ENCODE measurements around the gene EN2. TPM values are rescaled to one million over a fixed set of nuclear protein-coding genes. Genes with fewer than 3 reads are reported as not detected.

The EN2 gene
- total RNA-seq, 4 donors from 2014 or later, result 0.15 to 2.1 TPM; not detected in 2

DNA sequence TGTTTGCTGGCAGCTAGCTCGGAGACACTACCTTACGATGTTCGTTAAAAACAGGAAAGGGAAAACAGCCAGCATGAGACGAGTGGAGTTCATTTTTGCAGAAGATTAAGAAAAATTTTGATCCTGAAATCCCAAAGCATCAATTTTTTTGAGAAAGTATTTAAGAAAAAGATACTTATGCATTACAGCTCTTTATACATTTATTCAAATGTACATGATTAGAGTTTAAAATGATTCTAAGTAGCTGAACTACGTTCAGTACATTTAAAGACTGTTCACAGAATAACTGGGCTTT, 53.7 kb downstream of the EN2 start:
- Histone ChIP-seq H3K4me1 (no peaks in the 10 kb centered on the region), H3K36me3 (no peaks in the 10 kb centered on the region), H3K4me3 (no peak overlapping the region), H3K9me3 (no peaks in the 10 kb centered on the region), H3K27ac (no peak overlapping the region), H3K27me3 (peaks cover 11 to 64% of the 10 kb centered on the region in 2 donors)
- intact Hi-C loops (cut with DNase I; ENCODE audit: low total_unique reads), result no loop called here
- TF ChIP-seq, protein P1, sequence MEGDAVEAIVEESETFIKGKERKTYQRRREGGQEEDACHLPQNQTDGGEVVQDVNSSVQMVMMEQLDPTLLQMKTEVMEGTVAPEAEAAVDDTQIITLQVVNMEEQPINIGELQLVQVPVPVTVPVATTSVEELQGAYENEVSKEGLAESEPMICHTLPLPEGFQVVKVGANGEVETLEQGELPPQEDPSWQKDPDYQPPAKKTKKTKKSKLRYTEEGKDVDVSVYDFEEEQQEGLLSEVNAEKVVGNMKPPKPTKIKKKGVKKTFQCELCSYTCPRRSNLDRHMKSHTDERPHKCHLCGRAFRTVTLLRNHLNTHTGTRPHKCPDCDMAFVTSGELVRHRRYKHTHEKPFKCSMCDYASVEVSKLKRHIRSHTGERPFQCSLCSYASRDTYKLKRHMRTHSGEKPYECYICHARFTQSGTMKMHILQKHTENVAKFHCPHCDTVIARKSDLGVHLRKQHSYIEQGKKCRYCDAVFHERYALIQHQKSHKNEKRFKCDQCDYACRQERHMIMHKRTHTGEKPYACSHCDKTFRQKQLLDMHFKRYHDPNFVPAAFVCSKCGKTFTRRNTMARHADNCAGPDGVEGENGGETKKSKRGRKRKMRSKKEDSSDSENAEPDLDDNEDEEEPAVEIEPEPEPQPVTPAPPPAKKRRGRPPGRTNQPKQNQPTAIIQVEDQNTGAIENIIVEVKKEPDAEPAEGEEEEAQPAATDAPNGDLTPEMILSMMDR (IDR thresholded peaks at IDR 0.05), result no peak
- no peak for TF ChIP-seq POLR2A (IDR thresholded peaks at IDR 0.05)
- no peak for DNase-seq

DNA sequence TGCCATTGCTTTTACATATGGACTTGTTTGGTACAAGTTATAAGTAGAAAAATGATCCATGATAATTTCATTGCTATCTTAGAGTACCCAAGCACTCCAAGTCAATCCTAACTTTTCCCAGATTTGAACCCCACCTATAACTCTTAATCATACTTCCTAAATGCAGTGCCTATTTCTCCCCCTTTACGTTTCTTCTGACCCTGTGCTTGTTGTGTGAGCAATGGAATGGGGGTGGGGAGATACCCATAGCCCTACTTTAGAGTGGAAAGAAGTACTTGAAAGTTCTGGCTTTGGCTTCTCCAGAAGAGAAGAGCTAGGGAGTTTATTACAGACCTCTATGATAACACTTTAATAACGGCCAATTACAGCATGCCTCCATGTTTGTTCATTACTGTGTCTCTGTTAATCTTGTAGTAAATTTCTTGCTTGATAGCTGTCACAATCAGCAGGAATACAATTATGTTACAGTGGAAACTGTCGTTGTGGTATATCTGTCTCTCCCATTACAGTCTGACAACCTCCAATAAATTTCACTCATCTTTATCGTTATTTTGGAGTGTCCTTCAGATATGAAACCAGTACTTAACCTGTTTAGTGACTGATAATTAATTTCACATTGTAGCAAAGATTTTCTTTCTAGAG, 54.4 kb downstream of the EN2 start:
- Histone ChIP-seq H3K9me3 (no peaks in the 10 kb centered on the region), H3K27ac (no peak overlapping the region), H3K27me3 (peaks cover 11 to 57% of the 10 kb centered on the region in 2 donors), H3K36me3 (no peaks in the 10 kb centered on the region), H3K4me1 (no peaks in the 10 kb centered on the region), H3K4me3 (no peak overlapping the region)
- intact Hi-C loops (cut with DNase I; ENCODE audit: low total_unique reads), result no loop called here
- TF ChIP-seq, protein P1 (IDR thresholded peaks at IDR 0.05), result no peak
- no peak for TF ChIP-seq POLR2A (IDR thresholded peaks at IDR 0.05)
- no peak for DNase-seq

DNA sequence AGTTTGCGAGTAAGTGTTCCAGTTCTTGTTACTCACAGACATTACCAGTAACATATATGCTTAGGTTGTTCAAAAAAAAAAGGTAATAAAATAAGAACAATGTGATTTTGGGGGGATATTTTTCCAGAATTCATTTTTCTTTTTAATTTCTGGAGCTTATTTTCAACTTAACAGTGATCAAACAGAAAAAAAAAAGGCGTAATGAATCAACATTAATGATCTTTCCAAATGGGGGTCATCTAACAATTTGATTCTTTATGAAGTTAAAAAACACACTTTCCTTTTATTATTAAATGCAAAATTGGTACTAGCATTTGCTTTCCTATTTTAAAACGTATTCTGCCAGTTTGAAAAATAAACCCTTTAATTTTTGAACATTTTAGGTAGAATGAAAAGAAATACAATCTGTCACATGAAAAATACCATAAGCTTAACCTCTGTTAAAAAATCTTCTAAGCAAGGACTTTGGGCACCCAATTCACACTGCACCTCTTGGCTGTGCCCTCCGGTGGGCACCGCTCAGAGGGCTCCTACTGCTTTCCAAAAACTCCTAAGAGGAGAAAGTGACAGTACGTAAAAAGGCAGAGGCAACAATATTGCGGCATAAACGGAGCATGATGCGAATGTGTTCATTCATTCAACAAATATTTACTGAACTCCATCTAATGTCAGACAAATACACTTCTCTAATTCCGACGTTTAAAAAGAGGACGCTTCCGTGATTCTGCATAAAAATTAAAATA, 55.8 kb downstream of the EN2 start:
- H3K27me3 ChIP-seq, result peaks cover 11 to 43% of the 10 kb centered on the region in 2 donors
- TF ChIP-seq POLR2A (IDR thresholded peaks at IDR 0.05), result no peak
- TF ChIP-seq, protein P1 (IDR thresholded peaks at IDR 0.05), result no peak

DNA sequence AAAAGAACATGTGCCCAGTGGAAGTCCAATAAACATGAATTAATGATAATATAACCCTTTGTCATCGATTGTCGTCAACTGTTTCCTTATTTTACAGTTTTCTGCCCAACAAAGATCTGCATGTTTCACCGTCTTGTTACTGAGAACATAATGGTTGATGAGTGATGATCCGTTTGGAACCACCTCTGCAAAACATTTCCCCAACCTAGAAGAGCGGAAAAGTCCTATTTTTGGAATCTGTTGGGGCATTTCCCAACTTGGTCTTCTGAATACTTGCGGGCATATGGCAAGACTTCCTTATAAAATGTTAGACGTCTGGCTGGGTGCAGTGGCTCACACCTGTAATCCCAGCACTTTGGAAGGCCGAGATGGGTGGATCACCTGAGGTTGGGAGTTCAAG, 56.4 kb downstream of the EN2 start:
- DNase-seq, result no peak
- TF ChIP-seq POLR2A (IDR thresholded peaks at IDR 0.05), result no peak
- TF ChIP-seq, protein P1 (IDR thresholded peaks at IDR 0.05), result no peak
- no peaks in the 10 kb centered on the region for H3K36me3 ChIP-seq
- H3K27me3 ChIP-seq, result peaks cover 11 to 38% of the 10 kb centered on the region in 2 donors
- no peaks in the 10 kb centered on the region for H3K4me1 ChIP-seq
- intact Hi-C loops (cut with DNase I; ENCODE audit: low total_unique reads), result no loop called here
- no peak overlapping the region for H3K27ac ChIP-seq
- no peak overlapping the region for H3K4me3 ChIP-seq
- H3K9me3 ChIP-seq, result no peaks in the 10 kb centered on the region

More for the DNA sequence above, 55.8 kb downstream of the EN2 start:
- Histone ChIP-seq H3K27ac (no peak overlapping the region), H3K4me3 (no peak overlapping the region), H3K4me1 (no peaks in the 10 kb centered on the region), H3K36me3 (no peaks in the 10 kb centered on the region), H3K9me3 (no peaks in the 10 kb centered on the region)
- intact Hi-C loops (cut with DNase I; ENCODE audit: low total_unique reads), result no loop called here
- DNase-seq, result no peak

Other genes starting within 250 kb of the EN2 start
- 10 to 100 TPM; 11.0 to 46.6 (median 22.0) TPM for gene INSIG1, start 160.3 kb upstream of the EN2 start, total RNA-seq
- gene CNPY1, start 88.4 kb downstream of the EN2 start, total RNA-seq, result not detected
- gene RBM33, start 186.5 kb downstream of the EN2 start, total RNA-seq, result 10 to 100 TPM; 20.6 to 85.1 (median 38.4) TPM

Data from uterus (tissue), 4 donors.